Activated CD8-positive, alpha-beta memory T cell treated with anti-CD3 and anti-CD28 coated beads for 1 hour (primary cell): Measurements from ENCODE around the gene RETREG3.

ENCODE experiments used
- DNase-seq, 2 donors: peaks; one replicate each; pipeline ENCODE4 v3.0.0-alpha.2; 2020; ENCODE audit warnings: low read depth in 1 of 2; ENCODE audit errors: extremely low read depth in 1 of 2

RETREG3 gene

GRCh38 chr17:42613699-42614295 is 4.6 kb upstream of the RETREG3 start:
- no peak for DNase-seq

- DNase-seq, result no peak
Observed at GRCh38 chr17:42612013-42612412, 2.8 kb upstream of the RETREG3 start.

- DNase-seq, result peak in 1 of 2 donors; percentile 1
Observed at GRCh38 chr17:42609814-42610801, 934 bp upstream of the RETREG3 start.

GRCh38 chr17:42608305-42609181 is 631 bp downstream of the RETREG3 start:
- DNase-seq, result peak in 1 of 2 donors; percentile 1

GRCh38 chr17:42607769-42608168 is 1.4 kb downstream of the RETREG3 start:
- DNase-seq, result no peak

- no peak for DNase-seq
Observed at GRCh38 chr17:42603318-42603717, 5.9 kb downstream of the RETREG3 start.

- DNase-seq, result no peak
Observed at GRCh38 chr17:42598905-42599304, 10.3 kb downstream of the RETREG3 start.

GRCh38 chr17:42596386-42596785 is 12.8 kb downstream of the RETREG3 start:
- DNase-seq, result no peak

- no peak for DNase-seq
Observed at GRCh38 chr17:42591411-42591810, 17.8 kb downstream of the RETREG3 start.

GRCh38 chr17:42590886-42591285 is 18.3 kb downstream of the RETREG3 start:
- DNase-seq, result no peak

GRCh38 chr17:42586514-42587230 is 22.5 kb downstream of the RETREG3 start:
- no peak for DNase-seq

- DNase-seq, result no peak
Observed at GRCh38 chr17:42585353-42585752, 23.8 kb downstream of the RETREG3 start.

GRCh38 chr17:42584880-42585279 is 24.3 kb downstream of the RETREG3 start:
- DNase-seq, result no peak

- no peak for DNase-seq
Observed at GRCh38 chr17:42581744-42582270, 27.4 kb downstream of the RETREG3 start.

- DNase-seq, result no peak
Observed at GRCh38 chr17:42579794-42580551, 29.2 kb downstream of the RETREG3 start.

GRCh38 chr17:42578282-42578869 is 30.8 kb downstream of the RETREG3 start:
- peak in 1 of 2 donors; percentile 48 for DNase-seq

- peak; percentile 81 to 85 for DNase-seq
Observed at GRCh38 chr17:42577532-42578281, 31.5 kb downstream of the RETREG3 start, which contains the start of gene PSMC3IP. PSMC3IP (minus strand) TSS chr17:42577729; CDS start chr17:42577686, 43 bp downstream.

GRCh38 chr17:42577140-42577531 is 32.0 kb downstream of the RETREG3 start:
- DNase-seq, result no peak
